ENCODE data around the gene TMEM212. TPM values are rescaled to one million over a fixed set of nuclear protein-coding genes. Genes with fewer than 3 reads are reported as not detected.

Gene TMEM212
- total RNA-seq, 1 experiment from 2014 or later, result not detected

GRCh38 chr3:171824824-171825221 lies 18.3 kb upstream of the TMEM212 start:
- DNase-seq, result peak in 1 of 2 experiments; percentile 69
- H3F3A ChIP-seq (ENCODE audit: insufficient read depth, low read depth), result peaks cover 30% of the 10 kb centered on the region
- H3K79me2 ChIP-seq (ENCODE audit: low read depth), result no peaks in the 10 kb centered on the region
- no TSS peak for BruUV-seq (replicated peaks)
- H3K36me3 ChIP-seq (ENCODE audit: low read depth), result no peaks in the 10 kb centered on the region
- H3K9me3 ChIP-seq (ENCODE audit: insufficient read depth, low read depth), result no peaks in the 10 kb centered on the region
- peak overlapping the region; percentile 28; the same call in 1 of the 2 replicates for H3K4me3 ChIP-seq
- H3K9me2 ChIP-seq (ENCODE audit: insufficient read depth), result no peaks in the 10 kb centered on the region
- peak overlapping the region; percentile 63 for H3K4me2 ChIP-seq
- H2AFZ ChIP-seq, result 0 out of 2 replicates have a peak overlapping the region, but pooled peaks have one; percentile 18
- H3K4me1 ChIP-seq (replicated peaks; ENCODE audit: insufficient read depth), result peaks cover 29% of the 10 kb centered on the region
- H3K27ac ChIP-seq, result peak overlapping the region; percentile 75
- intact Hi-C loops (cut with micrococcal nuclease; ENCODE audit: unreplicated experiment), result no loop called here
- no peaks in the 10 kb centered on the region for H4K20me1 ChIP-seq (ENCODE audit: insufficient read depth)
- CTCF ChIA-PET, result no interaction called here
- no peaks in the 10 kb centered on the region for H3K27me3 ChIP-seq (ENCODE audit: insufficient read depth, low read depth)
- TF ChIP-seq EZH2 (IDR thresholded peaks at IDR 0.05; ENCODE audit: low read depth), result no peak
- no peak for TF ChIP-seq CTCF (conservative IDR thresholded peaks at IDR 0.05)
- POLR2A ChIA-PET (ENCODE audit: unreplicated experiment), result interaction anchor here (0.6 kb wide), 1 partner anchor 1363 kb away, joined by 3 read pairs; no protein-coding TSS in a partner anchor

- Histone ChIP-seq H3K27ac (peak overlapping the region; percentile 75), H3K9me2 (ENCODE audit: insufficient read depth) (no peaks in the 10 kb centered on the region), H3K79me2 (ENCODE audit: low read depth) (no peaks in the 10 kb centered on the region), H3F3A (ENCODE audit: insufficient read depth, low read depth) (peaks cover 30% of the 10 kb centered on the region), H3K4me1 (replicated peaks; ENCODE audit: insufficient read depth) (peaks cover 29% of the 10 kb centered on the region), H3K27me3 (ENCODE audit: insufficient read depth, low read depth) (no peaks in the 10 kb centered on the region), H2AFZ (0 out of 2 replicates have a peak overlapping the region, but pooled peaks have one; percentile 18), H4K20me1 (ENCODE audit: insufficient read depth) (no peaks in the 10 kb centered on the region), H3K36me3 (ENCODE audit: low read depth) (no peaks in the 10 kb centered on the region), H3K9me3 (ENCODE audit: insufficient read depth, low read depth) (no peaks in the 10 kb centered on the region), H3K4me2 (peak overlapping the region; percentile 63), H3K4me3 (peak overlapping the region; percentile 28; the same call in 1 of the 2 replicates)
- no TSS peak for BruUV-seq (replicated peaks)
- peak in 1 of 2 experiments; percentile 84 for DNase-seq
- TF ChIP-seq CTCF (conservative IDR thresholded peaks at IDR 0.05), result no peak
- TF ChIP-seq EZH2 (IDR thresholded peaks at IDR 0.05; ENCODE audit: low read depth), result no peak
- intact Hi-C loops (cut with micrococcal nuclease; ENCODE audit: unreplicated experiment), result no loop called here
- POLR2A ChIA-PET (ENCODE audit: unreplicated experiment), result interaction anchor here (0.5 to 0.6 kb wide), 2 partner anchors 361 to 1363 kb away, joined by 3 read pairs; no protein-coding TSS in a partner anchor
- CTCF ChIA-PET, result interaction anchor here (0.5 kb wide), 1 partner anchor 143 kb away, joined by 3 read pairs; no protein-coding TSS in a partner anchor
Measured at GRCh38 chr3:171825222-171825828, 17.8 kb upstream of the TMEM212 start.

GRCh38 chr3:171827385-171827784 lies 15.8 kb upstream of the TMEM212 start:
- DNase-seq, result no peak
- POLR2A ChIA-PET (ENCODE audit: unreplicated experiment), result no interaction called here

More at GRCh38 chr3:171827385-171827784, 15.8 kb upstream of the TMEM212 start:
- BruUV-seq (replicated peaks), result no TSS peak
- Histone ChIP-seq H3K4me2 (no peak overlapping the region), H2AFZ (no peak overlapping the region), H3K4me1 (replicated peaks; ENCODE audit: insufficient read depth) (peaks cover 29% of the 10 kb centered on the region), H3K9me2 (ENCODE audit: insufficient read depth) (no peaks in the 10 kb centered on the region), H3K27me3 (ENCODE audit: insufficient read depth, low read depth) (no peaks in the 10 kb centered on the region), H3K79me2 (ENCODE audit: low read depth) (no peaks in the 10 kb centered on the region), H3K27ac (no peak overlapping the region), H4K20me1 (ENCODE audit: insufficient read depth) (no peaks in the 10 kb centered on the region), H3F3A (ENCODE audit: insufficient read depth, low read depth) (peaks cover 30% of the 10 kb centered on the region), H3K4me3 (no peak overlapping the region), H3K36me3 (ENCODE audit: low read depth) (no peaks in the 10 kb centered on the region), H3K9me3 (ENCODE audit: insufficient read depth, low read depth) (no peaks in the 10 kb centered on the region)
- CTCF ChIA-PET, result interaction anchor here (0.9 to 4.3 kb wide), 3 partner anchors 55 to 208 kb away, joined by 14 to 29 read pairs (median 17); no protein-coding TSS in a partner anchor
- intact Hi-C loops (cut with micrococcal nuclease; ENCODE audit: unreplicated experiment), result no loop called here
- TF ChIP-seq EZH2 (IDR thresholded peaks at IDR 0.05; ENCODE audit: low read depth), result no peak
- TF ChIP-seq CTCF (conservative IDR thresholded peaks at IDR 0.05), result no peak

Measured in PC-9 (cell line).